Subcutaneous adipose tissue (tissue), 4 donors: Measurements from ENCODE around the gene ATR. TPM values are rescaled to one million over a fixed set of nuclear protein-coding genes. Genes with fewer than 3 reads are reported as not detected.

Source experiments
- CTCF ChIP-seq: fragments of 450-650 bp; IDR thresholded peaks from one replicate; pipeline ENCODE4 v1.5.1; 2016; ENCODE audit warnings: low read depth, mild to moderate bottlenecking, control low read depth, antibody characterized with exemption, moderate library complexity
- total RNA-seq, 4 donors: library from RNA; depleted of rRNA; stranded (reverse); fragments of >200 nt; gene quantifications; one replicate each; pipeline ENCODE4 v1.1.0, GENCODE V29; 2016

The ATR gene
- total RNA-seq, 4 donors from 2014 or later, result 22.6 to 51.5 (median 24.9) TPM

- TF ChIP-seq CTCF, result no peak
Measured at GRCh38 chr3:142588703-142589102, 10.2 kb upstream of the ATR start.

- no peak for TF ChIP-seq CTCF
Measured at GRCh38 chr3:142586803-142587406, 8.4 kb upstream of the ATR start.

- TF ChIP-seq CTCF, result no peak
Measured at GRCh38 chr3:142580061-142580423, 1.5 kb upstream of the ATR start.

- TF ChIP-seq CTCF, result no peak
Measured at GRCh38 chr3:142577696-142578328, 721 bp downstream of the ATR start.

- no peak for TF ChIP-seq CTCF
Measured at GRCh38 chr3:142576792-142577191, 1.7 kb downstream of the ATR start.

- TF ChIP-seq CTCF, result no peak
Measured at GRCh38 chr3:142574665-142575064, 3.9 kb downstream of the ATR start.

- TF ChIP-seq CTCF, result no peak
Measured at GRCh38 chr3:142568393-142569017, 10.0 kb downstream of the ATR start.
